ENCODE measurements around the gene ZIC3.

- TF ChIP-seq CTCF (IDR thresholded peaks at IDR 0.05 in 2 of 3, conservative IDR thresholded peaks at IDR 0.05 in 1 of 3; ENCODE audit: control insufficient read depth in 2 of 3, extremely low read depth in 1 of 3, insufficient read depth in 1 of 3, low read depth in 3 of 3, low read length in 3 of 3) (no peak), POLR2AphosphoS5 (IDR thresholded peaks at IDR 0.05; ENCODE audit: low read length) (no peak), MYC (IDR thresholded peaks at IDR 0.05; ENCODE audit: insufficient read depth, insufficient read length, insufficient replicate concordance, low read length, severe bottlenecking) (no peak), E2F4 (IDR thresholded peaks at IDR 0.05; ENCODE audit: low read depth, low read length) (no peak), ZNF687 (IDR thresholded peaks at IDR 0.05) (no peak), EED (IDR thresholded peaks at IDR 0.05; ENCODE audit: low read depth) (no peak), MXI1 (IDR thresholded peaks at IDR 0.05; ENCODE audit: low read depth, low read length) (no peak), EP300 (IDR thresholded peaks at IDR 0.05; ENCODE audit: borderline replicate concordance in 1 of 2, control insufficient read depth in 1 of 2, low read depth in 2 of 2, low read length in 2 of 2) (no peak), ZNF384 (IDR thresholded peaks at IDR 0.05; ENCODE audit: borderline replicate concordance, low read depth, low read length) (no peak), MTA3 (IDR thresholded peaks at IDR 0.05; ENCODE audit: borderline replicate concordance, low read length) (no peak), NR2F1 (conservative IDR thresholded peaks at IDR 0.05) (no peak)
These were observed 9.8 kb downstream of the ZIC3 start for GRCh38 chrX:137575596-137576255.

Measured in GM12878 (cell line).